ENCODE data around the gene FAM20C.

DNA sequence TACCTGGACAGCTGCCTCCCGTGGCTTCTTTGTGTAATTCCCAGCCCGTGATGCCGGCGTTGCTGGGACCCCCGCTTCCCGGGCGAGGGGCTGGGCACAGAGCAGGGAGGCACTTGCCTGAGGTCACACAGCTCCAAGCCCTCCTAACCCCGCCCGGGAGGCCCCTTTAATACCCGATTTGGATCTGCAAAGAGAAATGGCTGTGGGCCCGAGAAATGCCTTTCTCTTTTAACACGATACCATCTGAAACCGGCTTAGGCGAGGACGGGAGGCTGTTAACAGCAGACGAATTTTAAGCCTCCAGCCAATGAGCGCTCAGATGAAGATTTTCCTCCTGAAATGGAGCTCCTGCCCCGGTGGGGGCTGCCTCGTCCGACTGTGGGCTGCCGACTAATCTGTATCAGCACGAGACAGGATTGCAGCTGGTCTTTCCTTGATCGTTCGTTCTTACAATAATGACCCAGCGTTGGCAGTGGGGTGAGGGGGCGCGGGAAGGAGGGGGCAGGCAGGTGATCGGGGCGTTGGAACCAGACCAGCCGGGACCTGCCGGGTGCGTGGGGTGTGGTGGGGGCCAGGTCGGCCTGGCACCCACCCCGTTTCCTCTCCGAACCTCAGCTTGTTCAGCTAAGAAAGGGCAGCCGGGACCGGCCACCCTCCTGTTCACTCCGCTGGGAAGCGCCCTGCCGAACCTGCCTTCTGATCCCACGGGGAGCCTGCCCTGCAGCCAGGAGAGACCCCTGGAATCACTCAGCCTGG, 61.4 kb downstream of the FAM20C start:
- TF ChIP-seq, protein P1, sequence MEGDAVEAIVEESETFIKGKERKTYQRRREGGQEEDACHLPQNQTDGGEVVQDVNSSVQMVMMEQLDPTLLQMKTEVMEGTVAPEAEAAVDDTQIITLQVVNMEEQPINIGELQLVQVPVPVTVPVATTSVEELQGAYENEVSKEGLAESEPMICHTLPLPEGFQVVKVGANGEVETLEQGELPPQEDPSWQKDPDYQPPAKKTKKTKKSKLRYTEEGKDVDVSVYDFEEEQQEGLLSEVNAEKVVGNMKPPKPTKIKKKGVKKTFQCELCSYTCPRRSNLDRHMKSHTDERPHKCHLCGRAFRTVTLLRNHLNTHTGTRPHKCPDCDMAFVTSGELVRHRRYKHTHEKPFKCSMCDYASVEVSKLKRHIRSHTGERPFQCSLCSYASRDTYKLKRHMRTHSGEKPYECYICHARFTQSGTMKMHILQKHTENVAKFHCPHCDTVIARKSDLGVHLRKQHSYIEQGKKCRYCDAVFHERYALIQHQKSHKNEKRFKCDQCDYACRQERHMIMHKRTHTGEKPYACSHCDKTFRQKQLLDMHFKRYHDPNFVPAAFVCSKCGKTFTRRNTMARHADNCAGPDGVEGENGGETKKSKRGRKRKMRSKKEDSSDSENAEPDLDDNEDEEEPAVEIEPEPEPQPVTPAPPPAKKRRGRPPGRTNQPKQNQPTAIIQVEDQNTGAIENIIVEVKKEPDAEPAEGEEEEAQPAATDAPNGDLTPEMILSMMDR (IDR thresholded peaks at IDR 0.05) = no peak
- no peak for TF ChIP-seq POLR2AphosphoS5 (IDR thresholded peaks at IDR 0.05)

Data from gastroesophageal sphincter (tissue), 3 donors.